Measurements from ENCODE around the gene NTM.

The NTM gene

GRCh38 chr11:131593301-131593700 is 222.9 kb downstream of the NTM start:
- in situ Hi-C loops (cut with MboI; ENCODE audit: low sequenced_read_pairs), result no loop called here

- in situ Hi-C loops (cut with MboI; ENCODE audit: low sequenced_read_pairs), result no loop called here
These were observed 225.4 kb downstream of the NTM start for GRCh38 chr11:131595797-131596196.

- in situ Hi-C loops (cut with MboI; ENCODE audit: low sequenced_read_pairs), result no loop called here
These were observed 227.5 kb downstream of the NTM start for GRCh38 chr11:131597890-131598289.

- in situ Hi-C loops (cut with MboI; ENCODE audit: low sequenced_read_pairs), result no loop called here
These were observed 227.9 kb downstream of the NTM start for GRCh38 chr11:131598305-131598704.

GRCh38 chr11:131599285-131599684 is 228.9 kb downstream of the NTM start:
- in situ Hi-C loops (cut with MboI; ENCODE audit: low sequenced_read_pairs), result no loop called here

- in situ Hi-C loops (cut with MboI; ENCODE audit: low sequenced_read_pairs), result no loop called here
These were observed 230.2 kb downstream of the NTM start for GRCh38 chr11:131600628-131601027.

GRCh38 chr11:131601586-131601985 is 231.2 kb downstream of the NTM start:
- in situ Hi-C loops (cut with MboI; ENCODE audit: low sequenced_read_pairs), result no loop called here

- in situ Hi-C loops (cut with MboI; ENCODE audit: low sequenced_read_pairs), result no loop called here
These were observed 232.0 kb downstream of the NTM start for GRCh38 chr11:131602431-131602830.

GRCh38 chr11:131606811-131607335 is 236.5 kb downstream of the NTM start:
- in situ Hi-C loops (cut with MboI; ENCODE audit: low sequenced_read_pairs), result no loop called here

GRCh38 chr11:131609337-131609736 is 238.9 kb downstream of the NTM start:
- in situ Hi-C loops (cut with MboI; ENCODE audit: low sequenced_read_pairs), result no loop called here

GRCh38 chr11:131609921-131610320 is 239.5 kb downstream of the NTM start:
- in situ Hi-C loops (cut with MboI; ENCODE audit: low sequenced_read_pairs), result no loop called here

GRCh38 chr11:131611322-131611721 is 240.9 kb downstream of the NTM start:
- in situ Hi-C loops (cut with MboI; ENCODE audit: low sequenced_read_pairs), result no loop called here

GRCh38 chr11:131612533-131612932 is 242.1 kb downstream of the NTM start:
- in situ Hi-C loops (cut with MboI; ENCODE audit: low sequenced_read_pairs), result no loop called here

- in situ Hi-C loops (cut with MboI; ENCODE audit: low sequenced_read_pairs), result no loop called here
These were observed 244.2 kb downstream of the NTM start for GRCh38 chr11:131614631-131615030.

- in situ Hi-C loops (cut with MboI; ENCODE audit: low sequenced_read_pairs), result no loop called here
These were observed 245.2 kb downstream of the NTM start for GRCh38 chr11:131615611-131616010.

- in situ Hi-C loops (cut with MboI; ENCODE audit: low sequenced_read_pairs), result no loop called here
These were observed 246.2 kb downstream of the NTM start for GRCh38 chr11:131616481-131617140.

GRCh38 chr11:131618201-131618600 is 247.8 kb downstream of the NTM start:
- in situ Hi-C loops (cut with MboI; ENCODE audit: low sequenced_read_pairs), result no loop called here

- in situ Hi-C loops (cut with MboI; ENCODE audit: low sequenced_read_pairs), result no loop called here
These were observed 251.8 kb downstream of the NTM start for GRCh38 chr11:131622193-131622592.

- in situ Hi-C loops (cut with MboI; ENCODE audit: low sequenced_read_pairs), result no loop called here
These were observed 254.1 kb downstream of the NTM start for GRCh38 chr11:131624531-131624930.

GRCh38 chr11:131626788-131627187 is 256.4 kb downstream of the NTM start:
- in situ Hi-C loops (cut with MboI; ENCODE audit: low sequenced_read_pairs), result no loop called here

- in situ Hi-C loops (cut with MboI; ENCODE audit: low sequenced_read_pairs), result no loop called here
These were observed 258.3 kb downstream of the NTM start for GRCh38 chr11:131628739-131629138.

- in situ Hi-C loops (cut with MboI; ENCODE audit: low sequenced_read_pairs), result no loop called here
These were observed 259.6 kb downstream of the NTM start for GRCh38 chr11:131629925-131630540.

- in situ Hi-C loops (cut with MboI; ENCODE audit: low sequenced_read_pairs), result no loop called here
These were observed 262.6 kb downstream of the NTM start for GRCh38 chr11:131632971-131633370.
